Fibroblast of lung (primary cell): ENCODE results near the gene MYH9. TPM values are rescaled to one million over a fixed set of nuclear protein-coding genes. Genes with fewer than 3 reads are reported as not detected.

Experiments
- DNase-seq, 2 donors: peaks; one replicate each; pipeline versions ENCODE4 v3.0.0 to v3.0.0-alpha.2; 2010; ENCODE audit warnings: low read depth in 2 of 2
- H2AFZ ChIP-seq: 2 replicates; pipeline ENCODE4 v1.5.1; 2012; ENCODE audit warnings: low read length, control low read depth, inconsistent platforms
- H3K27ac ChIP-seq: 2 replicates; pipeline ENCODE4 v1.5.1; 2011; ENCODE audit warnings: low read length, control low read depth; ENCODE audit not compliant: insufficient read depth
- H3K27me3 ChIP-seq: 2 replicates; pipeline ENCODE4 v1.5.1; 2011; ENCODE audit warnings: mild to moderate bottlenecking, low read length; ENCODE audit not compliant: control insufficient read depth, insufficient read depth
- H3K36me3 ChIP-seq: 2 replicates; pipeline ENCODE4 v1.5.1; 2011; ENCODE audit warnings: low read length; ENCODE audit not compliant: control insufficient read depth, insufficient read depth
- H3K4me1 ChIP-seq: 2 replicates; pipeline ENCODE4 v1.5.1; 2011; ENCODE audit warnings: low read length; ENCODE audit not compliant: control insufficient read depth, insufficient read depth; ENCODE audit errors: extremely low read depth
- H3K4me2 ChIP-seq: 2 replicates; pipeline ENCODE4 v1.5.1; 2011; ENCODE audit warnings: low read length, control low read depth; ENCODE audit not compliant: insufficient read depth; ENCODE audit errors: extremely low read depth
- H3K4me3 ChIP-seq, 4 experiments: fragments of 200-600 bp in 1 of 4; sonication (generic) in 1 of 4; replicated peaks in 1 of 4; 2 replicates each; pipeline ENCODE4 v1.5.1; 2011 to 2016; ENCODE audit warnings: low read length in 4 of 4, low read depth in 3 of 4, mild to moderate bottlenecking in 3 of 4, control low read depth in 2 of 4, inconsistent platforms in 1 of 4, mixed read lengths in 1 of 4; ENCODE audit not compliant: insufficient read depth in 1 of 4; ENCODE audit errors: control extremely low read depth in 1 of 4
- H3K79me2 ChIP-seq: 2 replicates; pipeline ENCODE4 v1.5.1; 2012; ENCODE audit warnings: mild to moderate bottlenecking, low read length, inconsistent platforms; ENCODE audit not compliant: control insufficient read depth, insufficient read depth
- H3K9ac ChIP-seq: 2 replicates; pipeline ENCODE4 v1.5.1; 2011; ENCODE audit warnings: mild to moderate bottlenecking, low read length, control low read depth; ENCODE audit not compliant: insufficient read depth
- H3K9me3 ChIP-seq: 2 replicates; pipeline ENCODE4 v1.5.1; 2012; ENCODE audit warnings: low read depth, low read length; ENCODE audit not compliant: control insufficient read depth, insufficient read depth
- H4K20me1 ChIP-seq: 2 replicates; pipeline ENCODE4 v1.5.1; 2011; ENCODE audit warnings: low read length; ENCODE audit not compliant: control insufficient read depth, insufficient read depth; ENCODE audit errors: extremely low read depth
- EZH2 ChIP-seq: IDR thresholded peaks from 2 replicates; pipeline ENCODE4 v1.5.1; 2012; ENCODE audit warnings: low read length, control low read depth, mild to moderate bottlenecking; ENCODE audit errors: missing control alignments
- polyA plus RNA-seq, 2 donors: library from polyadenylated mRNA; depleted of rRNA in 1 of 2; stranded (reverse) in 1 of 2; unstranded in 1 of 2; fragments of >200 nt; gene quantifications; 2 replicates each; pipeline ENCODE4 v1.2.1, GENCODE V29; 2011 to 2012; ENCODE audit warnings: missing spikeins in 1 of 2
- total RNA-seq: library from RNA; depleted of rRNA; stranded (reverse); fragments of >200 nt; gene quantifications from 2 replicates; pipeline ENCODE4 v1.2.1, GENCODE V29; 2014
- TF ChIP-seq, protein P1 (sequence below), 2 donors: IDR thresholded peaks in 1 of 2; conservative IDR thresholded peaks in 1 of 2; 1 replicate in 1 of 2; 2 replicates in 1 of 2; pipeline ENCODE4 v1.5.1; 2011 to 2012; ENCODE audit warnings: low read length in 2 of 2, control low read depth in 1 of 2, inconsistent platforms in 1 of 2, low read depth in 1 of 2, mild to moderate bottlenecking in 1 of 2

Gene MYH9
- total and polyA plus RNA-seq, 2 donors (not counting 1 experiment from before 2014, with no cell fraction given) = 677 to 796 TPM

DNA sequence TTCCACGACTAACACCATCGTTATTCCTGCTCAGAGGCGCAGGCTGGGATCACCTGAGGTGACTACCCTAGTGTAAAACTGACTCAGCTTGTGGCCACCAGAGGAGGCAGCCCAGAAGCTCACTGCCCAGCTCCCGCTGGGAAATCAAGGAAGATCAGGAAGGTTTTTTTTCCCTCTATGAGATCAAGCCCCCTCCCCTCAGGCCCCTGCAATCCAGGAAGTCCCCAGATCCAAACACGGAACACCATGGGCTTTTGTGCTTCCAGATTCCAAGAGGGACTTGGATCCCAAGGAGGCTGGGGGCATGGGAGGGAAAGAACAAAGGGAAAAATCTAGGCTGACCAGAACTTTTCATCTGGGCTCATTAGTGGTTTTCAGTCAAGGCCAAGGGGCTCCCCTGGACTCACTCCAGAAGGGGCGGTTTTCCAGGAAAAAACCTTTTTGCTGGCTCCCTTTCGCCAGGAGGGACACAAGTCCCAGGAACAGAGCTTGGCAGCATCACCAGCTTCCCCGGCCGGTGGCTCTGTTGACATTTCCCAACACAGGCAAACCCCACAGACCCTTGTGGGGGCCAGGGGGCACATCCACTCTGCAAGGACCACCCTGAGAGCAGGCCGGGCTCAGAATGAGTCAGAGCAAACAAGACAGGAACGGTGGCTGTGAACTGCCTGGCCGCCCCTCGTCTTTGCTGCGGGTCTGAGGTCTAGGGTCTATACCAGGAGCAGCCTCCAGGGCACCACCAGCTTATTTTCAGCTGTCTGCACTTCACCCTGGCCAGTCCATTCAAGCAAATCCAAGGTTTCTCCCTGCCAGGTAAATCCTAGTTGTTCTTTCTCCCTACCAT is 36.8 kb downstream of the MYH9 start:
- H3K36me3 ChIP-seq = peaks cover 8% of the 10 kb centered on the region
- H4K20me1 ChIP-seq = peaks cover 5% of the 10 kb centered on the region

GRCh38 chr22:36349726-36350125 is 38.0 kb downstream of the MYH9 start:
- Histone ChIP-seq H3K9me3 (no peaks in the 10 kb centered on the region), H3K4me1 (peaks cover 31% of the 10 kb centered on the region), H2AFZ (no peak overlapping the region), H3K27me3 (no peaks in the 10 kb centered on the region), H3K27ac (no peak overlapping the region), H3K79me2 (peaks cover 95% of the 10 kb centered on the region), H3K36me3 (peaks cover 8% of the 10 kb centered on the region), H3K4me2 (no peak overlapping the region), H4K20me1 (peaks cover 4% of the 10 kb centered on the region), H3K9ac (no peak overlapping the region), H3K4me3 (no peak overlapping the region)
- peak in 1 of 2 donors; percentile 75 for DNase-seq
- TF ChIP-seq EZH2 = no peak

More for the DNA sequence above, 36.8 kb downstream of the MYH9 start:
- peaks cover 97% of the 10 kb centered on the region for H3K79me2 ChIP-seq
- peak overlapping the region; percentile 39 for H3K9ac ChIP-seq
- H3K4me1 ChIP-seq = peaks cover 42% of the 10 kb centered on the region
- H3K9me3 ChIP-seq = no peaks in the 10 kb centered on the region
- no peaks in the 10 kb centered on the region for H3K27me3 ChIP-seq
- no peak overlapping the region for H2AFZ ChIP-seq
- peak overlapping the region; percentile 75 for H3K4me2 ChIP-seq
- peak; percentile 82 to 86 for DNase-seq
- TF ChIP-seq EZH2 = no peak
- TF ChIP-seq, protein P1, sequence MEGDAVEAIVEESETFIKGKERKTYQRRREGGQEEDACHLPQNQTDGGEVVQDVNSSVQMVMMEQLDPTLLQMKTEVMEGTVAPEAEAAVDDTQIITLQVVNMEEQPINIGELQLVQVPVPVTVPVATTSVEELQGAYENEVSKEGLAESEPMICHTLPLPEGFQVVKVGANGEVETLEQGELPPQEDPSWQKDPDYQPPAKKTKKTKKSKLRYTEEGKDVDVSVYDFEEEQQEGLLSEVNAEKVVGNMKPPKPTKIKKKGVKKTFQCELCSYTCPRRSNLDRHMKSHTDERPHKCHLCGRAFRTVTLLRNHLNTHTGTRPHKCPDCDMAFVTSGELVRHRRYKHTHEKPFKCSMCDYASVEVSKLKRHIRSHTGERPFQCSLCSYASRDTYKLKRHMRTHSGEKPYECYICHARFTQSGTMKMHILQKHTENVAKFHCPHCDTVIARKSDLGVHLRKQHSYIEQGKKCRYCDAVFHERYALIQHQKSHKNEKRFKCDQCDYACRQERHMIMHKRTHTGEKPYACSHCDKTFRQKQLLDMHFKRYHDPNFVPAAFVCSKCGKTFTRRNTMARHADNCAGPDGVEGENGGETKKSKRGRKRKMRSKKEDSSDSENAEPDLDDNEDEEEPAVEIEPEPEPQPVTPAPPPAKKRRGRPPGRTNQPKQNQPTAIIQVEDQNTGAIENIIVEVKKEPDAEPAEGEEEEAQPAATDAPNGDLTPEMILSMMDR (conservative IDR thresholded peaks at IDR 0.05 in 1 of 2, IDR thresholded peaks at IDR 0.05 in 1 of 2; ENCODE audit: low read depth in 1 of 2, low read length in 2 of 2) = peak in 1 of 2 donors; percentile 33
- peak overlapping the region; percentile 93 for H3K27ac ChIP-seq
- peak overlapping the region in 1 of 4 experiments; percentile 27 for H3K4me3 ChIP-seq

DNA sequence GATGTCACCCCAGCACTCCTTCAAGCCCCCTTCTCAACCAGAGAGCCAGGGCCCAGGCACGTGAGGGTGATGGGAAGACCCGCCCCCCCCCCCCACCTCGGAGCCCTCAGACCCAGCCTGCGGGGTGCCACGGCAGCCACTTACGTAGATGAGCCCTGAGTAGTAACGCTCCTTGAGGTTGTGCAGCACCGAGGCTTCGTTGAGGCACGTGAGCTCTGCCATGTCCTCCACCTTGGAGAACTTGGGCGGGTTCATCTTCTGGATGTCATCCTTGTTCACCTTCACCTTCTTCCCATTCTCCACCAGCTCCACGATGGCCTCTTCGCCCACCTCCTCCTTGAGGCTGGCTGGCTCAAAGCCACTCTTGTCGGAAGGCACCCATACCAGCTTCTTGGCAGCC is 39.0 kb downstream of the MYH9 start:
- Histone ChIP-seq H3K9ac (no peak overlapping the region), H3K27me3 (no peaks in the 10 kb centered on the region), H3K79me2 (peaks cover 95% of the 10 kb centered on the region), H3K36me3 (peaks cover 12% of the 10 kb centered on the region), H3K4me3 (no peak overlapping the region), H4K20me1 (peaks cover 4% of the 10 kb centered on the region), H3K4me2 (no peak overlapping the region), H3K4me1 (peaks cover 33% of the 10 kb centered on the region), H3K27ac (peak overlapping the region; percentile 52), H2AFZ (no peak overlapping the region), H3K9me3 (no peaks in the 10 kb centered on the region)
- no peak for DNase-seq
- no peak for TF ChIP-seq EZH2
- TF ChIP-seq, protein P1 (conservative IDR thresholded peaks at IDR 0.05 in 1 of 2, IDR thresholded peaks at IDR 0.05 in 1 of 2; ENCODE audit: low read depth in 1 of 2, low read length in 2 of 2) = no peak
